Measurements from ENCODE around the gene PHACTR2.

PHACTR2 gene

DNA sequence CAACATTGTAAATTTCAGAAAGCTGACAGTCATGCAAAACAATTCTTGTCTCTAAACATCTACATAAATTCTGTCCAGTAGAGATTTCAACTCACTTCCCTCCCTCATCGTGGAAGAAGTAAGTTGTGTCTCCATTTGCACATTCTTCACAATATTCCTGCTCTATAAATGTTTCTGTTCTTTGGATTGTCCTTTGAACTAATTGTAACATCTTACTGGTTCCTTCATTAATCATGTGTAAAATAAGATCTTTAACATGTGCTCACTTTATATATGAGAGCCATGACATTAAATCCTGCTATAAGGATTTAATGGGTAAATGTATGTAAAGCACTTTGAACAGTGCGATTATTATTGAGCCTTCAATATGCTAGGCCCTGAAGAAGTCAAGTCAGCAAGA is 158.4 kb downstream of the PHACTR2 start:
- Histone ChIP-seq H3K56ac (ENCODE audit: low read length) (no peak overlapping the region), H3K23ac (ENCODE audit: low read length) (no peak overlapping the region), H3K36me3 (ENCODE audit: control insufficient read depth, insufficient read depth, low read length) (no peaks in the 10 kb centered on the region), H3K18ac (ENCODE audit: low read length) (no peak overlapping the region), H3K9ac (ENCODE audit: low read length) (no peak overlapping the region), H3K4me3 (ENCODE audit: low read length) (no peak overlapping the region), H3K4me2 (ENCODE audit: low read length) (no peak overlapping the region), H4K8ac (ENCODE audit: low read depth, low read length) (no peak overlapping the region), H3K79me2 (ENCODE audit: control insufficient read depth, insufficient read depth, low read length) (no peaks in the 10 kb centered on the region), H3K4me1 (ENCODE audit: control insufficient read depth, low read depth, low read length) (no peaks in the 10 kb centered on the region), H3K79me1 (ENCODE audit: low read length) (no peaks in the 10 kb centered on the region), H4K5ac (ENCODE audit: low read length) (no peak overlapping the region), H3K4ac (ENCODE audit: low read depth, low read length) (no peak overlapping the region), H2BK5ac (ENCODE audit: low read length) (no peak overlapping the region), H3K27me3 (ENCODE audit: insufficient read depth, low read length, poor library complexity) (no peaks in the 10 kb centered on the region), H2BK120ac (ENCODE audit: low read depth, low read length) (no peak overlapping the region), H2AK5ac (ENCODE audit: low read length) (no peak overlapping the region), H2BK15ac (replicated peaks; ENCODE audit: low read depth) (no peak overlapping the region), H3K27ac (ENCODE audit: low read depth, low read length) (no peak overlapping the region)
- no peak for DNase-seq
- WGBS (ENCODE audit: extremely low coverage, insufficient coverage, low lambda C conversion rate), result no CpG with 5 or more reads among the region's 2 CpGs

DNA sequence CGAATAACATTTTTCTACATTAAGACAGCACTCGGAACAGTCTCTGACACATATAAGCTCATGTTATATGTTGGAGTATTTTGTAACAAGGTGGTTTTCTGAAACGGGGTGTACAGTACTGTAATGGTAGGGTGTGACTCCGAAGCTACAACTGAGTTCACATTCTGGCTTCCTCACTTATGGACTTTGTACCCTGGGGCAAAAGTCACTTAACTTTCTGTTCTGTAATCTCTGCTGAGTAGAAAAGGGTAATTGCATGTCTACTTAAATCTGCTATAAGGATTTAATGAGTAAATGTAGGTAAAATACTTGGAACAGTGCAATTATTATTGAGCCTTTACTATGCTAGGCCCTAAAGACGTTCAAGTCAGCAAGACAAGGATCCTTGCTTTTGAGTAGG is 160.6 kb downstream of the PHACTR2 start:
- Histone ChIP-seq H2BK5ac (ENCODE audit: low read length) (no peak overlapping the region), H4K8ac (ENCODE audit: low read depth, low read length) (no peak overlapping the region), H2AK5ac (ENCODE audit: low read length) (no peak overlapping the region), H3K79me2 (ENCODE audit: control insufficient read depth, insufficient read depth, low read length) (peaks cover 3% of the 10 kb centered on the region), H3K27me3 (ENCODE audit: insufficient read depth, low read length, poor library complexity) (no peaks in the 10 kb centered on the region), H3K23ac (ENCODE audit: low read length) (no peak overlapping the region), H3K4me1 (ENCODE audit: control insufficient read depth, low read depth, low read length) (peaks cover 2% of the 10 kb centered on the region), H3K56ac (ENCODE audit: low read length) (no peak overlapping the region), H3K4me3 (ENCODE audit: low read length) (no peak overlapping the region), H3K18ac (ENCODE audit: low read length) (no peak overlapping the region), H3K27ac (ENCODE audit: low read depth, low read length) (no peak overlapping the region), H3K36me3 (ENCODE audit: control insufficient read depth, insufficient read depth, low read length) (no peaks in the 10 kb centered on the region), H2BK15ac (replicated peaks; ENCODE audit: low read depth) (no peak overlapping the region), H3K79me1 (ENCODE audit: low read length) (no peaks in the 10 kb centered on the region), H3K4ac (ENCODE audit: low read depth, low read length) (no peak overlapping the region), H4K5ac (ENCODE audit: low read length) (no peak overlapping the region), H3K4me2 (ENCODE audit: low read length) (no peak overlapping the region), H2BK120ac (ENCODE audit: low read depth, low read length) (no peak overlapping the region), H3K9ac (ENCODE audit: low read length) (no peak overlapping the region)
- no peak for DNase-seq
- no CpG with 5 or more reads among the region's 5 CpGs for WGBS (ENCODE audit: extremely low coverage, insufficient coverage, low lambda C conversion rate)

DNA sequence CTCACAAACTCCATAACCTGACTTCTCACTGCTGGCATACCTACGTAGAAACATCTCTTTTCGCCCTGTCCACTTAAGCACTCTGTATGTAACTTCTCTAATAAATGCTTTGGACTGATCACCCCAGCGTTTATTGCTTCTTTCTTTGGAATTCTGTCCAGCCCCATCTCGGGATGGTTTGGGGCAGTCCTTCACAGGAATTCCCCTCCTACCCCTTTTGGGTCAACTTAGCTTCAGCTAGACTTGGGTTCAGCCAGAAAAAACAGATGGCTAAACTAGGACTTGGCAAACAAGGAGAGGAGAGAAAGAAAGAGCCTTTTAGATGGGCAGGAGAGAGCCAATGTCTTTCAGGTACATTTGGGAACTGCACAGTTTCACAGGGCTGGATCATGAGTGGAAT is 161.4 kb downstream of the PHACTR2 start:
- Histone ChIP-seq H3K4ac (ENCODE audit: low read depth, low read length) (no peak overlapping the region), H3K27ac (ENCODE audit: low read depth, low read length) (no peak overlapping the region), H2BK5ac (ENCODE audit: low read length) (no peak overlapping the region), H2BK120ac (ENCODE audit: low read depth, low read length) (no peak overlapping the region), H2AK5ac (ENCODE audit: low read length) (no peak overlapping the region), H3K4me3 (ENCODE audit: low read length) (no peak overlapping the region), H3K23ac (ENCODE audit: low read length) (no peak overlapping the region), H3K18ac (ENCODE audit: low read length) (no peak overlapping the region), H3K36me3 (ENCODE audit: control insufficient read depth, insufficient read depth, low read length) (no peaks in the 10 kb centered on the region), H2BK15ac (replicated peaks; ENCODE audit: low read depth) (no peak overlapping the region), H3K79me2 (ENCODE audit: control insufficient read depth, insufficient read depth, low read length) (peaks cover 11% of the 10 kb centered on the region), H3K56ac (ENCODE audit: low read length) (no peak overlapping the region), H4K8ac (ENCODE audit: low read depth, low read length) (no peak overlapping the region), H3K4me1 (ENCODE audit: control insufficient read depth, low read depth, low read length) (peaks cover 2% of the 10 kb centered on the region), H4K5ac (ENCODE audit: low read length) (no peak overlapping the region), H3K79me1 (ENCODE audit: low read length) (peaks cover 3% of the 10 kb centered on the region), H3K9ac (ENCODE audit: low read length) (no peak overlapping the region), H3K4me2 (ENCODE audit: low read length) (no peak overlapping the region), H3K27me3 (ENCODE audit: insufficient read depth, low read length, poor library complexity) (no peaks in the 10 kb centered on the region)
- WGBS (ENCODE audit: extremely low coverage, insufficient coverage, low lambda C conversion rate), result no CpG with 5 or more reads among the region's 4 CpGs
- no peak for DNase-seq

DNA sequence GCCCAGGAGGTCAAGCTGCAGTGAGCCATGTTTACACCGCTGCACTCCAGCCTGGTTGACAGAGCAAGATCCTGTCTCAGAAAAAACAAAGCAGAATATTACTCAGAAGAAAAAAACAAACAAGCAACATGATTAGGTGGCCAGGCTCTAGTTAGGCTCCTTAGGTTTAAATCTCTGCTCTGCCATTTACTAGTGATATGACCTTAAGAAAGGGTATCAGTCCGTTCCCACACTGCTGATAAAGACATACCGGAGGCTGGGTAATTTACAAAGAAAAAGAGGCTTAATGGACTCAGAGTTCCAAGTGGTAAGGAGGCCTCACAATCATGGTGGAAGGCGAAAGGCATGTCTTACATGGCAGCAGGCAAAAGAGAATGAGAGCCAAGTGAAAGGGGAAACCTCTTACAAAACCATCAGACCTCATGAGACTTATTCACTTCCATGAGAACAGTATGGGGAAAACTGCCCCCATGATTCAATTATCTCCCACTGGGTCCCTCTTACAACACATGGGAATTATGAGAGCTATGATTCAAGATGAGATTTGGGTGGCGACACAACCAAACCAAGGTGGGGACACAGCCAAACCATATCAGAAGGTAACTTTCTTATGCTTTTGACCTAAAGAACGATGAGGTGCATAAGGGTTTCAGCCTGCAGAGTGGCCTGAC is 163.0 kb downstream of the PHACTR2 start:
- H2AK5ac ChIP-seq (ENCODE audit: low read length), result no peak overlapping the region
- no peaks in the 10 kb centered on the region for H3K27me3 ChIP-seq (ENCODE audit: insufficient read depth, low read length, poor library complexity)
- H3K4ac ChIP-seq (ENCODE audit: low read depth, low read length), result no peak overlapping the region
- no peak for DNase-seq
- H2BK15ac ChIP-seq (replicated peaks; ENCODE audit: low read depth), result no peak overlapping the region
- peaks cover 6% of the 10 kb centered on the region for H3K79me1 ChIP-seq (ENCODE audit: low read length)
- no peak overlapping the region for H4K8ac ChIP-seq (ENCODE audit: low read depth, low read length)
- no CpG with 5 or more reads among the region's 6 CpGs for WGBS (ENCODE audit: extremely low coverage, insufficient coverage, low lambda C conversion rate)
- H3K36me3 ChIP-seq (ENCODE audit: control insufficient read depth, insufficient read depth, low read length), result no peaks in the 10 kb centered on the region
- peaks cover 17% of the 10 kb centered on the region for H3K79me2 ChIP-seq (ENCODE audit: control insufficient read depth, insufficient read depth, low read length)
- no peak overlapping the region for H3K4me3 ChIP-seq (ENCODE audit: low read length)
- no peak overlapping the region for H3K56ac ChIP-seq (ENCODE audit: low read length)
- no peak overlapping the region for H4K5ac ChIP-seq (ENCODE audit: low read length)
- peaks cover 2% of the 10 kb centered on the region for H3K4me1 ChIP-seq (ENCODE audit: control insufficient read depth, low read depth, low read length)
- no peak overlapping the region for H3K4me2 ChIP-seq (ENCODE audit: low read length)
- no peak overlapping the region for H3K23ac ChIP-seq (ENCODE audit: low read length)
- no peak overlapping the region for H3K18ac ChIP-seq (ENCODE audit: low read length)
- H3K9ac ChIP-seq (ENCODE audit: low read length), result no peak overlapping the region
- H2BK120ac ChIP-seq (ENCODE audit: low read depth, low read length), result no peak overlapping the region
- no peak overlapping the region for H3K27ac ChIP-seq (ENCODE audit: low read depth, low read length)
- no peak overlapping the region for H2BK5ac ChIP-seq (ENCODE audit: low read length)

DNA sequence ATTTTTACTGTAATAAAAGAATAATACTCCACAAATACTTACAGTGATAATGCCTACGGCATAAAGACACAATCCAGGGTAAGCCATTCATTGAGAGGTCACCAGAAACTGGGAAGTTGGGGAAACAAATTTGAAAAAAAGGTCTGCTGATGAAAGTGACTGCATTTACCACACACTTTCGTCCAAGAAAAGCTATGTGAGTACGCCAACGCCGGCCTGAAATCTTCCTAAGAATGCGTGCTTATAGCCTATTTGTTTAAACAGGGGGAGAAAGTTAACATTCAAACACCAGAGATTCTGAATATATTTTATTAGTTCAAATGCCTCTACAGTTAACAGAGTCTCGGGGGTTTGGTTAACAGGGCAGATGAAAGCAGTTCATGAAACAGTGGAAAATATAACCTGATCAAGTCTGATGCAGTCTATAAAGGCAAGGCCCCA is 164.7 kb downstream of the PHACTR2 start:
- Histone ChIP-seq H2BK5ac (ENCODE audit: low read length) (no peak overlapping the region), H3K27me3 (ENCODE audit: insufficient read depth, low read length, poor library complexity) (no peaks in the 10 kb centered on the region), H3K4me1 (ENCODE audit: control insufficient read depth, low read depth, low read length) (peaks cover 2% of the 10 kb centered on the region), H2BK120ac (ENCODE audit: low read depth, low read length) (peak overlapping the region; percentile 10), H3K23ac (ENCODE audit: low read length) (no peak overlapping the region), H3K27ac (ENCODE audit: low read depth, low read length) (no peak overlapping the region), H4K5ac (ENCODE audit: low read length) (no peak overlapping the region), H3K4me2 (ENCODE audit: low read length) (peak overlapping the region; percentile 69), H3K4ac (ENCODE audit: low read depth, low read length) (no peak overlapping the region), H3K9ac (ENCODE audit: low read length) (peak overlapping the region; percentile 92), H4K8ac (ENCODE audit: low read depth, low read length) (peak overlapping the region; percentile 89), H3K56ac (ENCODE audit: low read length) (peak overlapping the region; percentile 95), H3K79me2 (ENCODE audit: control insufficient read depth, insufficient read depth, low read length) (peaks cover 19% of the 10 kb centered on the region), H3K4me3 (ENCODE audit: low read length) (peak overlapping the region; percentile 83), H3K36me3 (ENCODE audit: control insufficient read depth, insufficient read depth, low read length) (peaks cover 1% of the 10 kb centered on the region), H2BK15ac (replicated peaks; ENCODE audit: low read depth) (no peak overlapping the region), H3K18ac (ENCODE audit: low read length) (peak overlapping the region; percentile 35), H3K79me1 (ENCODE audit: low read length) (peaks cover 6% of the 10 kb centered on the region), H2AK5ac (ENCODE audit: low read length) (no peak overlapping the region)
- DNase-seq, result no peak
- WGBS (ENCODE audit: extremely low coverage, insufficient coverage, low lambda C conversion rate), result no CpG with 5 or more reads among the region's 7 CpGs

Data from mesendoderm (in vitro differentiated cells).